HG02973 (cell line): ENCODE data around the gene GLB1L3.
A peak's percentile ranks its signal among the peaks of the same experiment; 100 is the strongest.
"Not testable (repeated sequence)": the region's sequence is repeated elsewhere in the genome, so short reads cannot be mapped to it uniquely, and the experiment has no call there.

ENCODE experiments used
- ATAC-seq: cut with Tn5 transposase; IDR thresholded peaks from one replicate; pipeline ENCODE4 v1.9.1; 2021; ENCODE audit warnings: moderate library complexity; ENCODE audit not compliant: unreplicated experiment

The GLB1L3 gene

DNA sequence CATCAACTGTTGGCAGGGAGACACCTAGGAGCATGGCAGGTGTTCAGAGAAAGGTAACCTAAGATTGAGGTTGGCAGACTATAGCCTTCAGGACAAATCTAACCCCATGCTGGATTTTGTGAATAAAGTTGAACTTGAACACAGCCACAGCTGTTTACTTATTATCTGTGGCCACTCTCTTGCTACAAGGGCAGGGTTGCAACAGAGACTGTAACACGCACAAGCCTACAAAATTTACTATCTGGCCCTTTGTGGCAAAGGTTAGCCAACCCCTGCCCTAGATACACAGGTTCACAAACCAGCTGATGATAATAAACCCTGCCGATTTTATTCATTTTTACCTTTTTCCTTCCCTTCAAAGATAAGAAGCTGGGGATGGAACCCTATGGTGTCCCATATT is 25.5 kb upstream of the GLB1L3 start:
- ATAC-seq: no peak

- ATAC-seq: peak; percentile 29
These were observed 23.6 kb upstream of the GLB1L3 start for GRCh38 chr11:134252346-134253187.

GRCh38 chr11:134253188-134253993 is 22.8 kb upstream of the GLB1L3 start, which contains the start of the genes ACAD8 and THYN1:
TSS of gene ACAD8 (plus strand) at chr11:134253568. CDS start at chr11:134253601, 33 bp downstream.
TSS of gene THYN1 (minus strand) at chr11:134253352. CDS start at chr11:134252882, 470 bp downstream.
- ATAC-seq: peak; percentile 98

- ATAC-seq: no peak
These were observed 21.6 kb upstream of the GLB1L3 start for GRCh38 chr11:134254433-134255183.

DNA sequence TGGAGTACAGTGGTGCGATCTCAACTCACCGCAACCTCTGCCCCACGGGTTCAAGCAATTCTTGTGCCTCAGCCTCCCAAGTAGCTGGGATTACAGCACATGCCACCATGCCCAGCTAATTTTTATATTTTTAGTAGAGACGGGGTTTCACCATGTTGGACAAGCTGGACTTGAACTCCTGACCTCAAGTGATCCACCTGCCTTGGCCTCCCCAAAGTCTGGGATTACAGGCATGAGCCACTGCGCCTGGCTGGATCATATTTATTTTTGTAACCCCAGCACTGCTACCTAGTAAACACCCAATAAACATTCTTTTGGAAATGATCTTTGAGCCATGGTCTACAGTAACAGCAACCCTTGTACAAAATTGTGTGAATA is 21.0 kb upstream of the GLB1L3 start:
- not testable (repeated sequence) for ATAC-seq

GRCh38 chr11:134257101-134257500 is 19.1 kb upstream of the GLB1L3 start:
- ATAC-seq: no peak

- no peak for ATAC-seq
These were observed 17.6 kb upstream of the GLB1L3 start for GRCh38 chr11:134258577-134258976.

GRCh38 chr11:134260503-134260902 is 15.7 kb upstream of the GLB1L3 start:
- ATAC-seq: no peak

- no peak for ATAC-seq
These were observed 15.2 kb upstream of the GLB1L3 start for GRCh38 chr11:134260983-134261382.

DNA sequence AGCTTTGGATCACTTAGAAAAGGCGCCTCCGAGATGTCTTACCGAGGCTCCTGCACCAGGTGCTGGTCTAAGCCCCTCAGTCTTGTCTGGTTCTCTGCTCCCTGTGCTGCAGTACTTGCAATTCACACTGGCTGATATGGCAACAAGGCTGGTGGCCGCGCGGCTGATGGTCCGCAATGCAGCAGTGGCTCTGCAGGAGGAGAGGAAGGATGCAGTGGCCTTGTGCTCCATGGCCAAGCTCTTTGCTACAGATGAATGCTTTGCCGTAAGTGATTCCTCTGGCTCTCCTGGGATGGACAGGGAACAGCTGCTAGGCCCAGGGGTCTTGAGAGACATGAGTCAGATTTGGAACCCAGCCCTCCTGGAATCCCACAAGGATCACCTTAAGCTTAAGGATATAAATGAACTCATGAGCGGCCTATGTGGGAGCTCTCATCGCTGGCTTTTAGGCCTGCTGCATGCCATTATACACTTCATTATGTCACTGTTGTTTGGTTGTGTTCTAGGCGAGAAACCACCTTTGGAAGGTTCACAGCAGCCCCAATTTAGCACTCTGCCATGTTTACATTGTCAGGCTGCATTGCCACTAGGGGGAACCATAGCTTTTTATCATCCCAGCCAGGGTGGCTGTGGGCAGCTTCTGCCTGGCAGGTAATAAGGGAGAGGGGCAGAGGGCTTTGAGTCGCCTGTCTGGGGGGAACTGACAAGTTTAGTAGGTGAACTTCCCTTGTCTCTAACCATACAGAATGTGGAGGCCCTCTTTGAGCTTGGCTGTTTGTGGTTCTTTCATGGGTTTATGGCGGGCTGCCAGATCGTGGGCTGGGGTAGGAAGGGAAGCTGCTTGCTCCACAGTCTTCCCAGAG is 14.3 kb upstream of the GLB1L3 start:
- no peak for ATAC-seq

DNA sequence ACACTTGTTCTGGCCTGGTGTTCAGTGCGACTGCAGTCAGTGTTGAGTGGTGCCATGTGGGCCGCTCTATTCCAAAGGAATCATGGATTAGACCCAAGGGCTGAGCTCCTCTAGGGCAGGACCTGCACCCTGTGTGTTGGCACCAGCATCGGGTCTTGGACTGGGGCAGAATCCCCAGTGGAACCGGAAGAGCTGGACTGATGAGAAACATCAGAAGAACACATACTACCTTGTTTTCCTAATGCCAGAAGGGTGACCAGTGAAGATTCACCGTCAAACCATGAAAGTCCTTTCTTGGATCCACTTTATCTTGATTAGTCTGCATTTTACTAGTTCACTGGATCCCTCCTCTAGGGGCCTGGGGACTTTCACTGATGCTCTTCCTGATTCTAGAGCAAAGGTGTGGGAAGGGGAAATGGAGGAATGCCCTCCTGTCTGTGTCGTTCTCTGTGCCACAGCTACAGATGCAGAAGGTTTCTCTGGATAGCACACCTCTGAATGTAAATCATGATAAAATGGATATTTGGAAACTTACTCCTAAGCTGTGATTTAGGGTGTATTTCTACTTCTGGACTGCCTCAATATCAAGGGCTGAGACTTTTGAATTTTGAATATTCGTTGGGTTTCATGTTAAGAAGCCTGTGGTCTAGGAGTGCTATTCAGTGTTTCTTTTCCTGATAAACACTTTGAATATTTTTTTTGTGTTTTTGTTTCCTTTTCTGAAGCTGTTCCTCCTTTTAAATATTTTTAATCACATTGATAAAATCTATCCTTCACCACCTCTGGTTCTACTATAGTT is 11.0 kb upstream of the GLB1L3 start:
- no peak for ATAC-seq

DNA sequence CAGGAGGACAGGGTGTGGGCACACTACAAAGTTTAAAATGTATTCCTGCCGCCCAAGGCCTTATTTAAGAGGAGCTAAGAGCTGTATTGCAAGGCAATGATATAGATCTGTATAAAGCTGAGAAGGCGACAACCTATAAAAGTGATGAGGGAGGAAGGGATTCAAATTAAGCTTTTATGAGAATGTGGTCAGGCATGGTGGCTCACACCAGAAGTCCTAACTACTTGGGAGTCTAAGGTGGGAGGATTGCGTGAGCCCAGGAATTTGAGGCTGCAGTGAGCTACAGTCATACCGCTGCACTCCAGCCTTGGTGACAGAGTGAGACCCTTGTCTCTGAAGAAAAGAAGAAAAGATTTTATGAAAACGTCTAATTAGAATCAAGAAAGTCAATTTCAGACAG is 9.7 kb upstream of the GLB1L3 start:
- ATAC-seq: no peak

GRCh38 chr11:134266841-134267251 is 9.3 kb upstream of the GLB1L3 start:
- no peak for ATAC-seq

DNA sequence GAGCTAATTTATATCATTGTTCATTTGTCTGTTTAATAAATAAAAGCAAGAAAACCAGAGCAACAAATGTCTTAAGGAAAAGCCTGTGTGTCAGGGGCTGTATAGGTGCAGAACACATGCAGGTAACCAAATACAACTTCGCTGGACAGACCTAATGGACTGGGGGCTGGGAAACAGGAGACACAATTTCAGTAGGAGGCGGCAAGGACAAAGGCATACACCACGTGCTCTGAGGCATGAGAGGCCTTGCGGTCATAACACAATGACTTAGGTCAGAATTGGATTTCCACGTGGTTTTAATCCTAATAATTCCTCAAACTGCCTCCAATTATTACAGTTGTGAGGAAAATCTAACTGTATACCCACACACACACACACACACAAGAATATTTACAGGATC is 8.7 kb upstream of the GLB1L3 start:
- ATAC-seq: no peak

DNA sequence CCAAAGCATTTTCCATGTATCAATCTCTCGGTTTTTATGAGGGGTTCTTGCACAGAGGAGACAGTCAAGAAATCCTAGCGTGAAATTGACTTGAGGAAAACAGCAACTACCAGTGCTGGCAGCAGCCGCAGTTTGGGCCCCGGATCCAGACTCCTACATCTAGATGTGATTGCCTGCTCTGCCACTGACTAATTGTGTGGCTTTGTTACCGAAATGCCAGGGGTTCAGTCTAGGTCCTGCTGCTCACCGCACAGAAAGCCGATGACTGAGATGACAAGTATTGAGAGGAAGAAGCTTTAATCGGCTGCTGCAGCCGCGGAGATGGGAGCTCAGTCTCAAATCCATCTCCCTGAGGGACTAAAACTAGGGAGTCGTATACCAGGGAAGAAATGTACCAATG is 8.2 kb upstream of the GLB1L3 start:
- ATAC-seq: no peak

- ATAC-seq: no peak
These were observed 5.9 kb upstream of the GLB1L3 start for GRCh38 chr11:134270250-134270714.

DNA sequence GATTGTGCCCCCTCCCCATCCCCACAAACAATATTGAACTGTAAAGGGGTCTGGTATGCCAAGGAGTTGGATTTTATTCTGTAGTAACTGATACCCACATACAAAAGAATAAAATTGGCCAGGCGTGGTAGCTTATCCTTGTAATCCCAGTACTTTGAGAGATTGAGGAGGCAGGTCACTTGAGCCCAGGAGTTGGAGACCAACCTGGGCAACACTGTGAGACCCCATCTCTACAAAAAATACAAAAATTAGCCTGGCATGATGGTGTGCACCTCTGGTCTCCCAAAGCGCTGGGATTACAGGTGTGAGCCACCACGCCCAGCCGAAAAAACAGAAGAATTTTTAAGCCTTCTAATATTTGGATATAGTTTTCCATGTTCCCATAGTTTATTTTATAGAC is 4.2 kb upstream of the GLB1L3 start:
- no peak for ATAC-seq

GRCh38 chr11:134272381-134273316 is 3.5 kb upstream of the GLB1L3 start:
- no peak for ATAC-seq
